GM19193 (cell line): ENCODE results near the gene MAGI1.

ENCODE experiments used
- POLR2A ChIP-seq: IDR thresholded peaks from 4 replicates; pipeline ENCODE4 v1.6.1; 2011; ENCODE audit not compliant: insufficient read depth, insufficient read length; ENCODE audit errors: extremely low read depth

Gene MAGI1

DNA sequence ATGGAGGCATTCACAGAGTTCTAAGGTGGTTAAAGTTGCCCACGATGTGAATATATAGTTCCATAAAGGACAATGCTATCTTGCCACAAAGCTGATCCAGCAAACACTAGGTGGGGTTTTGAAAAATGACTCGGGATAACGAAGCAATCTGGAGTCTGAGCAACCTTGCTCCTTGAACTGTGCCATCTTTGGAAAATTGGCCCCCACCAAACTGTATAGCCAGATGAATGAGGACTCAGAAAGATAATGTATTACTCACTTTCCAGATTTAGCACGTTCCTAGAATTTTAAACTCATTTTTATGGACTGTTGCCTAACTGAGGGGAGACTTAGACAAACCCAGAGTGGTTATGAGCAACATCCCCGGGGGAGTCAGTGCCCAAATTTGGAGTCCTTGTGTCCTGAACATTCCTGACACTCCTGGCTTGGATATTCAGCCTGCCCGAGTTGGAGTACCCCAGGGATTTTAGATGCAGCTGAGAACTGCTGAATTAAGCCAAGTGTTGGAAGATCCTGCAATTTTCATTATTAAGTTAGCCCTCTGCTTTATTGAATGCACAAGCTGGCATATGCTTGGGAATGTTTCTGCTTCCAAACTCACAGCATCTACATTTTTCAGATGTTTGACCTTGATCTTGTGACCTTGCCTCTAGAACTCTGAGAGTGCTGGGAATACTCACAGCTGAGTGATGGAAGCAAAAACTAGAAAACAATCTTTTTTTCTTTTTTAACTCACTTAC lies 8.8 kb upstream of the MAGI1 start:
- TF ChIP-seq POLR2A, result no peak

DNA sequence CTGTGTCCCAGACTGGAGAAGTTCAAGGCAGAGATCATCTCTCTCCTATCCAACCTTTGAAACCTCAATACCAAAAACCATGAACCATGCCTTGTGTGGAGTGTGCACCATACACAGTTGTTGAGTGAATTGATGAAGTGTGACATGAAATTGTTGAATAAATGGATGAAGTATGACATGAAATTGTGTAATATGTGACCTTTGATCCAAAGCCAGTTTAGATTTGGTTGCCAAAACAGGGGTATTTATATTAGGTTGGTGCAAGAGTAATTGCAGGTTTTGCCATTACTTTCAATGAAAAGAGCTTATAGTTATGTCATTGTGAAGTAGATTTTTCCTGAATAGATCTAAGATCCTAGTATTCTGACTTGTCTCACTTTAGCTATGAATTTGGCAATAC lies 3.1 kb upstream of the MAGI1 start:
- TF ChIP-seq POLR2A, result no peak

DNA sequence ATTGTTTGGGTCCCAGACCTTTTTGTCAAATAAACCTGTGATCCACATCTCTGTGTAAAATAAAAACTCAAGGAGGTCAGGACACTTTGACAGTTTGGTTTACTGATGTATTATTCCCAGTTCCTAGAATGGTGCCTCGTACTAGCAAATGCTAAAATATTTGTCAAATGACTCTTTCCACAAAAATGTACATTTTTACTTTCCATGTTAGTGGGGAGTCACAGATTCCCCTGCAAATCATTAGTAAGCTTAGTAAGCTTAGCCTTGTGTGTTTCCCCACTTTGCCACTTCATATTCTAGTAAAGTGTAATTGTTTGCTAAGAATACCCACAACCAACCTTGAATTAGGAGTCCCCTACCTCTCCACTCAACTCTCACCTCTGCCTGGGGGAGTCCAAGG lies 2.4 kb upstream of the MAGI1 start:
- no peak for TF ChIP-seq POLR2A

DNA sequence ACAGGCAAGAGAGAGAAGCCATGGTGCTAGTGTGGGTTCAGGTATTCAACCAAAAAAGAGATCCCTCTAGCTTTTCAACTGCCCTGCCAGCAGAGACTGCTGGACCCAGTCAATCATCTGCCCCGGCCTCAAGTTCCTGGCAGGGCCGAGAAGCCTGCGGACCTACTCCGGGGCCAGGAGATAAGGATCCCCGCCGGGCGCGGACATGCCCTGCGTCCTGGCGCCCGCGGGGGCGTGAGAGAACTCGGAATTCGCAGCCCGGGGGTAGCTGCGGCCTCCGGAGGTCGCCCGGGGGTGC lies 821 bp upstream of the MAGI1 start:
- TF ChIP-seq POLR2A, result no peak

DNA sequence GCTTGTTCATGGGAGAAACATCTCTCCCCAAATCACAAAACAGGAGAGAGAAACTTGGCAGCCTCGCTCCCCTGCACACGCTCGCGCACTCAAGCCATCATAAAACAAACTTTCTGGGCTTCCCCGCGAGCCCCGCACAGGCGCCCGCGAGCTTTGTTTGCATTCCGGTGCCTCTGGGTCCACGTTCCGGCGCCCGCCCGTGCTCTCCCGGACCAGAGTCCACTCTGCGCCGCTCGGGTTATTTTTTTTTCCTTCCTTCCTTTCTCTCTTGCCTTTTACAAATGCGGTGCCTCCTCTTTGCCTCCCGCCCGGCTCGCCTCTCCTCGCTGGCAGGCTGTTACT lies 363 bp downstream of the MAGI1 start:
- TF ChIP-seq POLR2A, result no peak

DNA sequence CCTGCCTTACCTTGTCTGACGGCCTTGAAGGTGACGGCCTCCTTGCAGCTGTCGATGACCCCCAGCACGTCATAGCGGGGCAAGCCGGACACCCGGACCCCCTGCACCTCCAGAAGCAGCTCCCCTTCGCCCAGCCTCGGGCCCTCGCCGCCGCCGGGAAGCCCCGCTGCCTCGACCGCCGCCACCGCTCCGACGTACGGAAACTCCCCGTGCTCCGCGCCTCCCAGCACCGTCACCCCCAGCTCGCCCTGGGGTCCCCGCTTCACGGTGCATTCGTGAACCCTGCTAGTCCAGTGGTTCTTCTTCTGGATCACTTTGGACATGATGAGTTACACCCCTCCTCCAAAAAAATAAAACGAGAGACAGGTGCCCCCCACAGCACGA lies 740 bp downstream of the MAGI1 start:
- TF ChIP-seq POLR2A, result no peak

DNA sequence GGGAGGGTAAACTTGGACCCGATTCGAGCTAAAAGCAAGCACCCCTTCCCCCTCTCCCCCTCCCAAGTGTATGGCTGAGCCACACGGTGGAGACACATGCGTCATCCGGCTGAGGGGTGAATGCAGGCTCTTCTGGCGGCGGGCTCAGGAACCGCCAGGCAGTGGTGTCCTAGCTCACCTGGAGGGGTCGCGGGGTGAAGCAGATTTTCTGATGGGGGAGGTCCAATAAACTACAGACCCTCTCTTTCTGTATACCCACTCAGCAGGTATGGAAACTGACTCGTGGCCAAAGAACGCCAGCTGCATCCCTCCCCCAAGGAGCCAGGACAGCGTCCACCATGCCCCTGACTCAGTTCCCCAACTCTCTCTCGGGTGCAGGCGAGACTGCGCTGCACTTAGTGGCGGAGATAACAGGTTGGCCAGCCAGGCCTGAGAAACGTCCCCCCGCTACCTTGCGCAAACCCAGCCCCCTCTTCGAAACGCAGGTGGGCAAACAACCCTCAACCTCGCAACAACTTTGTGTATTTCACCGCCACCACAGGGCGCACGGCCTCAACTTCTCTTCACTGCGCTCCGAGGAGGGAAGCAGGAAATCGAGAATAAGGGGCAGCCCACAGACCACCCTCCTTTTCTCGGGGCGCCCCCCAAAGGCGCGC lies 1.3 kb downstream of the MAGI1 start:
- TF ChIP-seq POLR2A, result no peak

DNA sequence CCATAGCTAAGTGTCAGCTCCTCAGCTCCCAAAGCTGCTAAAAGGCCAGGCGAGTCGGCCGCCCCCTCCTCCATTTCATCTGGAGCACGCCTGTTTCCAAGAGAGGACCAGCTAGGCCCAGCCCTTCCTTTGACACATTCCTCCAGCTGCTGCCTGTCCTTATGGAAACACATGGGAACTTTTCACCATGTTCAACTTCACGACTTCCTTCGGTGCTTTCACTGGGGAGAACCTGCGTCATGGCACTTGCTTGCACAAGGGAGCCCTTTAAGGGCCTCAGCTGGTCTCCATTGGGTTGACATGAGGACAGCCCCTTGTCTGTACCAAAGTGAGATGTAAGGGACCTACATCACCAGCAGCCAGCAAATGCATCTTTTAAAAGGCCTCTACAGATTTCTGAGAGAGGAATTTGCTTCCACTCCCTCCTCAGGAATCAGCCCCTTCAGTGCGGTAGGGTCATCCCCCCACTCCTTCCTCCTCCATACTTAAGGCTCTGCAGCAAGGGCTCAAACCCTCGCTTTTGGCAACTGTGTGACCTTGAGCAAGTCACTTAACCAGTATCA lies 2.1 kb downstream of the MAGI1 start:
- no peak for TF ChIP-seq POLR2A

DNA sequence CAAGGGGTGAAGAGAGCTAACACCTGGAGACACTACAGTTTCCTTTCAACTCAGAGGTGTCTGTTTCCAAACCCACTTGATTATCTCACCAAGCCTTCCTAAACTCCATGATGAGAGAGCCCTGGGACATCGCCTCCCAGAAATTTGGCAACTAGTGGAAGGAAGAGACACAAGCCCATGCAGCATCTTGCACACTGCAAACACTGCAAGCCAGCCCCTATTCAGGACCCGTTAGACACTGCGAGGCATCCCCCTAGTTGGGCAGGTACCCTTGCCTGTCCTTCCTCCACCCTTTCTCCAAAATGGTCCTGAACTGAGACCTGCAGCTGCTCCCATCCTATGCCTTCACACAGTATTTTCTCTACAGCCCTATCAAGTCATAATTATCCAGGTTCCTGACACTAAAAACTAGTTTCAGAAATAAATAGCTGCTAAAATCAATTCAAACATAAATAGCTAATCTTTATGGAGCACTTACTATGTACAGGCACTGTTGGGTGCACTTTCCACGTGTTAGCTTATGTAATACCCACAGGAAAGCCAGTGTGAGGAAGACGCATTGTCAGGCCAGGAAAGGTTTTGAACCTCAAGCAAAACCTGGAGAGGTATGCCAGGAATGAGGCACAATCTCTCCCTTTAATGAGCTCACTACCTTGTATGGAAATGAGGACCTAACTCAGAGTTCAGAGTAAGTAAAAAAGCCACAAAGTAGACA lies 2.8 kb downstream of the MAGI1 start:
- TF ChIP-seq POLR2A, result no peak

DNA sequence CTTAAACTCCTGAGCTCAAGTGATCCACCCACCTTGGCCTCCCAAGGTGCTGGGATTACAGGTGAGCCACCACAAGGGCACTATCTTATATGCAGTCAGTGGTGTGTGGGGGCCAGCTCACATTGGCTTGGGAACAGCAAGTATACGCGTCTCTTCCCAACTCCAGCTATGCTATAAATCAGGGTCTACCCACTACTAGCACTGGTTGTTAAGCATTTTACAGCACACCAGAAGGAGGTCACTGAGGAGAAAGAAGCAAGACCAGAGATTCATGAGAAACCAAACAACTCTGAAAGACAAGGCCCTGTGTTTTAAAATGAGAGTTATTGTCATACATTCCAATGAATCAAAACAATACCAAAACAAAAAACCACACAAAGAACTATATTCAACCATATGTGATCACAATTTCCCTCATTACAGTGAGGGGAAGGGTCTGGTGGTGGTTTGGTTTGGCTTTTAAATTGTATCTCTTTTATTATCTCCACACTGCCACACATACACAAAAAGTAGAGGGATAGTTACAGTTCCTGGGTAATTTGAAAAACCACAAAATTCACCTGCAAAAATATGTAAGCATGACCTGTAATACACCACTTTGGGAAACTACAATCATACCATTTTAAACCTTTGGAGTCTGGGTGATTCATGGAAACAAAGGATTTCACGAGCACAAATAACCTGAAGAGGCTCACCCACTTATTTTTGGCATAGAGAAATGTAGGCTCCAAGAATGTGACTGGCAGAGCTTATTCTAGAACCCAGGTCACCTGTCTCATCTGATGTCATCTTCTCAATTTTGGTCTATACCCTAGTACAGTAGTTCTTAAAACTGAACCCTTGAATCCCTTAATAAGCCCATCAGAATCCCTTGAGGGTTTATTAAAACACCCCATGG lies 5.2 kb downstream of the MAGI1 start:
- TF ChIP-seq POLR2A, result no peak

DNA sequence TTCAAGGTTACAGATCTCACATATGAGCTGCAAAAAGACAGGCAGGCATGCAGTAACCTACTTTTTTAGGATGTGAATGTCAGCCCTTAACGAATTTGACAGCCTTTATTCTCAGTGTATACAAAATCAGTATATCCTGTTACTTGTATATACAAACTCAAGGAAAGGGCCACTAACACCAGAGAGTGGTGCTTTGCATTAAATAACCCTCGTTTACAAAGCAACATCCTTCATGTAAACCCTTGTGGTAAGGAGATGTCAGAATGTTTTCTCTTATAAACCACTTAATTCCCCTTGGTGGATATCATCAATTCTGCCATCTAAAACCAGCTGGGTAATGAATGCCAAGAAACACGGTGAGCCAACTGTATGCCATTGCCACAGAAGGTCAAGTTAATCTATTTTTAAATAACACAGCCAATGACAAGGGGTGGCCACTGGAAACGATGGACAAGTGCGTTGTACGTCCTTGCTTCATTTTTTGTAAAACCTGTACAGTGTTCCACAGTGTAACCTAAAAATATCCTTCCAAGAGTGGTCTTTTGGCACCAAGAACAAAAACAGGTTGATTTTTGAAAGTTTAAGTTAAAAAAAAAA lies 7.5 kb downstream of the MAGI1 start:
- TF ChIP-seq POLR2A, result no peak

DNA sequence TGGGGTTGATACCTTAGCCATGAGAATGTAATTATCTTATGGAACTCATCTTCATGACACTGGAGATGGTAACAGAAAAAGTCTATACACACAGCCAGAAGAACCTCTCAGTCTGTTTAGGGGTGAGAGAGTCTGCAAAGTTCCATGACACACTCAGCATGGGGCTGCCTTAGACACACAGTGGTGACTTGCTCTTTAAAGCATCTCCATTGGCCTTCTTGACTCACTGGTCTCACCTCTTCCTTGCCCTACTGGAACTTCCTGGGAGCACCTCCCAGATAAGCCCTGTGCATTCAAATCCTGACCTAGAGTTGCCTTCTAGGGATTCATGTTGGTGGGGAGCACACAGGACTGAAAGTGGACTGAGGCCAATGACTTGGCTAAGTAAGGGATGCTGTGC lies 9.3 kb downstream of the MAGI1 start:
- TF ChIP-seq POLR2A, result no peak

DNA sequence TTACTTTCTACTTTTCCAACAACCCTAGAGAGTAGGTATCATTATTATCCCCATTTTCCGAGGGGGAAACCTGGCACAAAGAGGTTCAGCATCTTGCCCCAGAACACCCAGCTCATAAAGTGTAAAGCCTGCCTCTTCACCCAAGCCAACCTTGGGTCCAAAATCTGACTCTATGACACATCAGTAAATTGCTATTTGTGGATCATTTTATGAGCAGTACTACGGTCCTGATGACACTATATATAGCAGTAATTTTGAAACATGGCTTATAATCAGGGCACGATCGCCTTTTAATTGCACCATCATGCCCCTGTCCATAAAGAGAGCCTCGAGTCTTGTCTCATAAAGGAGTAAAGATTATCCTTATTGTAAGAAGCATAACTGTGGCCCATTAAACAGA lies 9.7 kb downstream of the MAGI1 start:
- TF ChIP-seq POLR2A, result no peak

DNA sequence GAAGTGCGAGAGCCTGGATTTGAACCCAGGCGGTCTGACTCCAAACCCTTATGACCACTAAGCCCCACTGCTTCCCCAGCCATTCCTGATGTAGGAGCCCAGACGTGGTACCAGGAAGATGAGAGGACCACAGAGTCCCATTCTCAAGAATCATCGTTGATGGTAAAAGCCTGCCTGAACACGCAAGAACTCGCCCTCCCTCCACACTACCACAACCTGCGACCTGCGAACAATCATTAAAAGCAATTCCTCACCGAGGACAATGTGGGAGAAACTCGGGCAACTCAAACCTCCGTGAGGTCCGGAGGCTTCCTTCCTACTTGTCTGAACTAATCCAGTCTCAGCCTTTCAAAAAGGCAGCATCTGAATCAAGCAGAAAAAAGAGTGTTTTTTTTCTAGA lies 10.3 kb downstream of the MAGI1 start:
- TF ChIP-seq POLR2A, result no peak
